H1 (cell line): ENCODE data around the gene LRRC45. TPM values are rescaled to one million over a fixed set of nuclear protein-coding genes. Genes with fewer than 3 reads are reported as not detected.

Experiments used
- CEBPB ChIP-seq: IDR thresholded peaks from 2 replicates; pipeline ENCODE4 v1.6.1; 2012; ENCODE audit warnings: low read depth, low read length
- KDM4A ChIP-seq: IDR thresholded peaks from one replicate; pipeline ENCODE4 v1.7.1; 2012; ENCODE audit warnings: low read depth, mild to moderate bottlenecking, moderate library complexity, low read length, inconsistent platforms; ENCODE audit not compliant: severe bottlenecking
- polyA plus RNA-seq, 7 experiments: library from polyadenylated mRNA; depleted of rRNA in 3 of 7; stranded (reverse) in 5 of 7; unstranded in 2 of 7; fragments of >200 nt in 5 of 7; fragments of 200-250 nt in 2 of 7; gene quantifications; 1 replicate in 5 of 7; 2 replicates in 1 of 7; 4 replicates in 1 of 7; pipeline versions ENCODE4 v1.2.1 to v1.2.3, GENCODE V29; 2011 to 2013; ENCODE audit warnings: missing spikeins in 2 of 7, mixed read lengths in 2 of 7
- total RNA-seq: library from RNA; stranded (reverse); fragmentation: NEBNext Ultra II Directional; extraction: Animal tissue kit (Norgen Biotek cat#: 25700); gene quantifications from 2 replicates; pipeline ENCODE4 v1.2.1, GENCODE V29; 2021

LRRC45 gene
- total and polyA plus RNA-seq, 2 of the 8 experiments (the other 6 are each of a cell fraction or from before 2014, with no cell fraction given): 11.5 to 29.0 TPM

DNA sequence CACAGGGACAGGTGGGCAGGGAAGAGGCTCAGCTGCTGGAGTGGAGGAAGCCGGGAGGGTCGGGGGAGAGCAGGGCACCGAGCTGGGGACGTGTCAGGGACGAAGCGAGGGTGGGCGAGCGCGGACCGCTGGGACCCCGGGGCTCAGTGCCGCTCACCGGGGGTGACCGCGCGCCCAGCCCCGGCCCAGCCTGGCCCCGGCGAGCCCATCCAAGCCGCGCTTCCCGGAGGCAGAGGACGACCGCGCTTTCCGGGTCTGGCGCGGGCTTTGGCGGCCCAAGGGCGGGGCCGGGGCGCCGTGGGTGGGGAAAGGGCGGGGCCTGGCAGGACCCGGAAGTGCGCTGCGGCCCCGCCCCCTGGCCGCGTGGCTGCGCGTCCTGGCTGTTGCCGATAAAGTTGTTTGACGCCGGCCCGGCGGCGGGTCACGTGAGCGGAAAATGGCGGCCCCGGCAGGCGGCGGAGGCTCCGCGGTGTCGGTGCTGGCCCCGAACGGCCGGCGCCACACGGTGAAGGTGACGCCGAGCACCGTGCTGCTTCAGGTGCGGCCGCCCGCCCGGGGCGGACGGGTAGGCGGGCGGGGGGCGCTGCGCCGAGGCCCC, 45.8 kb upstream of the LRRC45 start, which contains the start of gene ASPSCR1 (continued):
- TF ChIP-seq CEBPB (no peak), KDM4A (peak; percentile 59)
- TF ChIP-seq, all 59 proteins: peak for 24
